Subcutaneous adipose tissue (tissue), 4 donors: Measurements from ENCODE around the gene GLRA1. TPM values are rescaled to one million over a fixed set of nuclear protein-coding genes. Genes with fewer than 3 reads are reported as not detected.

Experiments used
- small RNA-seq: library from RNA; depleted of rRNA; stranded (forward); fragments of <200 nt; gene quantifications from one replicate; pipeline ENCODE3, GENCODE V24; 2016
- total RNA-seq, 4 donors: library from RNA; depleted of rRNA; stranded (reverse); fragments of >200 nt; gene quantifications; one replicate each; pipeline ENCODE4 v1.1.0, GENCODE V29; 2016
- TF ChIP-seq, protein P1 (sequence below): fragments of 450-650 bp; IDR thresholded peaks from one replicate; pipeline ENCODE4 v1.5.1; 2016; ENCODE audit warnings: low read depth, mild to moderate bottlenecking, control low read depth, antibody characterized with exemption, moderate library complexity

Gene GLRA1
- total RNA-seq, 4 donors from 2014 or later = not detected

DNA sequence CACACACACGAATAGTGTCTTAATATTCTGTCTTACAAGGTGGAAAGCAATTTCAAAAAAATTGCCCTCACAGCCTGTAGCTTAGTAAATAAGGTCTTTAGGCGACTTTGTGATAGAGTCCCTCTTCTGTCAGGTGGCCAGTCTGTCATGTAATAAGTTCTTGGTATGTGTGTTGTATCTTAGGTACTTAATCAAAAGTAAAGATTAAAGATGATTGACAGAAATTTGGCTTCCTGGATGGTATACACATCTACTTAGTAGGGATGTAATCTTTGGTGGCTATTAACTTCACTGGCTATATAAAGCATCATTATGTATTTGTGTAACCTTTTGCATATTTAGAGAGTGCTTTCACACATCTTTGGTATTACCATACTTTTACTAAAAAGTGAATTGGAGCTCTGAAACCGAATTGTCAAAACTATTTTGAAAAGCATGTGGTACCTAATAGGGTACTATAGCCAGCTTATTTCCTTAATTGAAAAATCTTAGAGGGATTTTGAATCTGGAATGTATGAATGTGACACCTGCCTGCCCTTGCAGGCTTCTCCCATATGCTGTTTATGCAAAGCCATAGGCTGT lies 149.5 kb downstream of the GLRA1 start:
- TF ChIP-seq, protein P1, sequence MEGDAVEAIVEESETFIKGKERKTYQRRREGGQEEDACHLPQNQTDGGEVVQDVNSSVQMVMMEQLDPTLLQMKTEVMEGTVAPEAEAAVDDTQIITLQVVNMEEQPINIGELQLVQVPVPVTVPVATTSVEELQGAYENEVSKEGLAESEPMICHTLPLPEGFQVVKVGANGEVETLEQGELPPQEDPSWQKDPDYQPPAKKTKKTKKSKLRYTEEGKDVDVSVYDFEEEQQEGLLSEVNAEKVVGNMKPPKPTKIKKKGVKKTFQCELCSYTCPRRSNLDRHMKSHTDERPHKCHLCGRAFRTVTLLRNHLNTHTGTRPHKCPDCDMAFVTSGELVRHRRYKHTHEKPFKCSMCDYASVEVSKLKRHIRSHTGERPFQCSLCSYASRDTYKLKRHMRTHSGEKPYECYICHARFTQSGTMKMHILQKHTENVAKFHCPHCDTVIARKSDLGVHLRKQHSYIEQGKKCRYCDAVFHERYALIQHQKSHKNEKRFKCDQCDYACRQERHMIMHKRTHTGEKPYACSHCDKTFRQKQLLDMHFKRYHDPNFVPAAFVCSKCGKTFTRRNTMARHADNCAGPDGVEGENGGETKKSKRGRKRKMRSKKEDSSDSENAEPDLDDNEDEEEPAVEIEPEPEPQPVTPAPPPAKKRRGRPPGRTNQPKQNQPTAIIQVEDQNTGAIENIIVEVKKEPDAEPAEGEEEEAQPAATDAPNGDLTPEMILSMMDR = no peak

DNA sequence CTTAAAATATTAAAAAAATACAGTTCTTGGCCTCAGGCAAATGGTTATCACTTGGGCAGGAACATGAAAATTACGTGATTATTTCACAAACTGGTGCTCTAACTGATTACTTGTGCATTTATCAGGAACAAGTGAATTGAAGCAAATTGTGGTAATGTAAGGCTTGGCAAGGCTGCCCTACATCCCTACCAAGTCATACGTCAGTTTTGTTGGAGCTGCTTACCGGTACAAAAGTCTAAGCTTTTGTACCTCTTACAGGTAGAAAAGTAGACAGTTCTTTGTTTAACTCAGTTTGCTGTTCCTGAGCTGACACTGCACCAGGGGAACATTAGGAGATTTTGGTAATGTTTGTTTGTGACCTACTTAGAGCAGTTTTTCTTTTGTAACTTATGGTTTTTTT lies 150.7 kb downstream of the GLRA1 start:
- TF ChIP-seq, protein P1 = no peak

DNA sequence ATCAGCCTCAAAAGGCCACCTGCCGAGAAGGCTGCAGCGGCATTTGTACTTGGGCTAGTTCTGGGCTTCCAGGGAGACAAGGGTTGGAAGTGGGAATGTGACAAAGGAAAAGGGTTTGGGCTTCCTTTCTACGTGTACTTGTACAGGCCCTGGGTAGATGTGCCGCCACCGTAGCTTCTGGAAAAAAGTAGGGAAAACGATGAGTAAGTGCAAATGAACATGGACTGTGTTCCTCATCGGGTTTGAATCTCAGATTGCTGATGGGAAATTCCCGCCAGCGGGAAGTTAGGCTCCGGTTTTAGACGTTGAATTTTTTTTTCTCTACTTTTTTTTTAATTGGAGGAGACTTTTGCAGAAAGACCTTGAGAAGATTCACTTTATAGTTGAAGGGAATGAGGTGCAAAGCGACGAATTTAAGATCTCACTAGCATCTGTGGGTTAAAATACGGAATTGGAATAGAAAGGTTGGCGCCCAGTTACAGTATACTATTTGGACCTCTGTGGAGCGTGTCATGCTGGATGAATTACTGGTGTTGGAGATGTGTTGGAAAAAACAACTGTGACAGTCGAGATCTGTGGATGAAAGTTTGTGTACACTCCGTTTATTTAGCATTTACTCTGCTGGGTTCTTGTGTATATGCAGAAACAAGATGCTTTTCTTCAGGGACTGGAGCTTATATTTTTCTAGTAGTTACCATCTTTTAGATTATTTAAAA lies 151.6 kb downstream of the GLRA1 start:
- TF ChIP-seq, protein P1 = no peak

Small RNA genes within 50 kb of the gene (small RNA-seq; reads per million reads assigned to genes)
- not detected for gene RNA5SP198

Other genes with a start within 250 kb of the GLRA1 start
- gene SPARC, start 237.9 kb downstream of the GLRA1 start, total RNA-seq = 1,000 to 10,000 TPM in 2 of 4 donors, 100 to 1,000 TPM in 2; 792 to 1,545 (median 1,187) TPM
- 100 to 1,000 TPM in 3 of 4 donors, 10 to 100 TPM in 1; 59.5 to 125 (median 109) TPM for gene ATOX1, start 166.2 kb downstream of the GLRA1 start, total RNA-seq
- gene G3BP1, start 152.9 kb downstream of the GLRA1 start, total RNA-seq = 100 to 1,000 TPM in 1 of 4 donors, 10 to 100 TPM in 3; 65.7 to 117 (median 91.0) TPM